Effector memory CD8-positive, alpha-beta T cell (primary cell): ENCODE measurements around the gene BEX5.
"Not testable (repeated sequence)": the region's sequence is repeated elsewhere in the genome, so short reads cannot be mapped to it uniquely, and the experiment has no call there.

Experiments
- ATAC-seq: fragments of 150-1000 bp; cut with Tn5 transposase; replicated peaks from 2 replicates; pipeline ENCODE4 v1.10.0; 2021; ENCODE audit warnings: mild to moderate bottlenecking, moderate library complexity
- DNase-seq, 3 experiments: peaks; one replicate each; pipeline ENCODE4 v3.0.0; 2021
- H3K27ac Mint-ChIP-seq, 2 donors: one replicate each; pipeline ENCODE4 v1.8.0; 2022; ENCODE audit warnings: mild to moderate bottlenecking in 2 of 2, mixed read lengths in 2 of 2, moderate library complexity in 2 of 2
- H3K27me3 Mint-ChIP-seq, 2 donors: one replicate each; pipeline ENCODE4 v1.8.0; 2022; ENCODE audit warnings: mixed read lengths in 2 of 2
- H3K36me3 Mint-ChIP-seq: one replicate; pipeline ENCODE4 v1.8.0; 2022; ENCODE audit warnings: mild to moderate bottlenecking, moderate library complexity, mixed read lengths; ENCODE audit not compliant: insufficient read depth
- H3K4me1 Mint-ChIP-seq, 2 donors: one replicate each; pipeline ENCODE4 v1.8.0; 2022; ENCODE audit warnings: low read depth in 2 of 2, mixed read lengths in 2 of 2
- H3K4me3 Mint-ChIP-seq, 2 donors: one replicate each; pipeline ENCODE4 v1.8.0; 2022; ENCODE audit warnings: mild to moderate bottlenecking in 2 of 2, mixed read lengths in 2 of 2, moderate library complexity in 2 of 2
- H3K9me3 Mint-ChIP-seq, 2 donors: one replicate each; pipeline ENCODE4 v1.8.0; 2022; ENCODE audit warnings: mixed read lengths in 2 of 2

Gene BEX5

DNA sequence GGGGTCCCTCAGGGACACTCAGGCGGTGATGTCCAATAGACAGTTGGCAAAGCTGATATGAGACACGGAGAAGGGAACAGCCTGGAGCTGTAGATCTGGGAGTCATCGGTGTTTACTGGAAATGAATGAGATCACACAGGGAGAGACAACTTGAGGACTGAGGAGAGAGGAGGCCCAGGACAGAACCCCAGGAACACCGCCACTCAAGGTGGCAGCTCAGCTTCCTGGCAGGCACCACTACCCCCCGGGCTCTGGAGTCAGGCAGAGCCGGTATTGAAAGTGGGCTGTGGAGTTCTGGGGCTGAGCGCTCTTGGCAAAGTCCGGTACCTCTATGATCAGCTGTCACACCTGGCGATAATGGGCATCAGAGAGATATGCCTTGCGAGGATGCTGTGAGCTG is 30.8 kb downstream of the BEX5 start:
- H3K36me3 Mint-ChIP-seq, H3K27ac Mint-ChIP-seq, ATAC-seq, H3K9me3 Mint-ChIP-seq, DNase-seq: not testable (repeated sequence)
- peaks cover 6 to 10% of the 10 kb centered on the region in 2 donors for H3K4me1 Mint-ChIP-seq
- peaks cover 27 to 32% of the 10 kb centered on the region in 2 donors for H3K27me3 Mint-ChIP-seq
- H3K4me3 Mint-ChIP-seq: peak overlapping the region; percentile 46 to 49

DNA sequence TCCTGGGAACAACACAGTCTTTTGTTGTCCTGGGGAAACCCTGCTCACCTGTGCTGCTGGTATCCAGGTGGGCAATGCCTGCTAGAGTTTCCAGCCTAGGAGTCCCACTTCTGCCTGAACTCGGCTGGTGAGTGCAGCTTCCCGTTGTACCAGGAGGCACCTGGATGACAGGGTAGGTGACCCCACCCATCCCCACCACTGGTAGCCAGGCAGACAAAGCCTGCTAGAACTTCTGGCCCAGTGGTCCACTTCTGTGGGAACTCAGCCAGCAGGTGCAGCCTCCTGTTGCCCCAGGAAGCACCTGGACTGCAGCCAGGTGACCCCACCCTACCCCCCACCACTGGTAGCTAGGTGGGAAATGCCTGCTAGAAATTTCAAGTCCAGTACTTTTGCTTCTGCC is 40.0 kb downstream of the BEX5 start:
- ATAC-seq: no peak
- no peak for DNase-seq
- Mint-ChIP-seq H3K36me3 (no peaks in the 10 kb centered on the region), H3K27ac (no peak overlapping the region), H3K4me1 (no peaks in the 10 kb centered on the region), H3K9me3 (no peaks in the 10 kb centered on the region), H3K4me3 (no peak overlapping the region), H3K27me3 (peaks cover 16 to 22% of the 10 kb centered on the region in 2 donors)

DNA sequence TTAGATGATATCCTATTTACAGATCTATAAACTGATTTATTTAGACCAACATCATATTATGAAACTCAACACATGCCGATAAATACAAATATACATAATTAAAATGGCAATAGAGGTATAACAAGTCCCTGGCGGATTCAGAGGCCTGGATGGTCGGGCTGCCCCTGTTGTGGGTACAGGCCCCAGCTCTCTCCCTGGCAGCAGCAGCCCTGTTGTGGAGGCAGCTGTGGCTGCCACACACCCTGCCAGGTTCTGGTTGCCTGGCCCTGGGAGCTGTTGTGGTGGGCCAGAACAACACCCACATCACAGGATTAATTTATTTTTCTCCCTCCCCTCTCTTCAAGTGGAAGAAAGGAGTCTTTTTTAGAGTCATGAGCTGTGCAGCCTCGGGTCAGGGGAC is 42.4 kb downstream of the BEX5 start:
- Mint-ChIP-seq H3K36me3 (no peaks in the 10 kb centered on the region), H3K27ac (no peak overlapping the region), H3K4me1 (no peaks in the 10 kb centered on the region), H3K9me3 (no peaks in the 10 kb centered on the region), H3K27me3 (peaks cover 16% of the 10 kb centered on the region in 2 donors), H3K4me3 (no peak overlapping the region)
- ATAC-seq (no peak), DNase-seq (no peak)
